GM23338 (cell line): ENCODE data around the gene GUCA2A.

Experiments
- CREB1 ChIP-seq: fragments of 250-450 bp; sonication (Bioruptor Pico); IDR thresholded peaks from 2 replicates; pipeline ENCODE4 v1.5.0; 2020; ENCODE audit warnings: low read depth, mild to moderate bottlenecking, moderate library complexity
- CTCF ChIP-seq, 2 experiments: fragments of 200-600 bp in 1 of 2; sonication (generic) in 1 of 2; conservative IDR thresholded peaks; 2 replicates each; pipeline versions ENCODE4 v1.5.1 to v1.6.1; 2016 to 2017; ENCODE audit warnings: antibody characterized with exemption in 2 of 2, low read depth in 2 of 2, mild to moderate bottlenecking in 2 of 2, moderate library complexity in 1 of 2
- EZH2 ChIP-seq: fragments of 200-600 bp; sonication (generic); IDR thresholded peaks from one replicate; pipeline ENCODE4 v1.8.0; 2017; ENCODE audit warnings: antibody characterized with exemption, mild to moderate bottlenecking, low read depth; ENCODE audit not compliant: unreplicated experiment
- EZH2phosphoT487 ChIP-seq: fragments of 200-600 bp; sonication (generic); IDR thresholded peaks from one replicate; pipeline ENCODE4 v1.8.1; 2018; ENCODE audit warnings: antibody characterized with exemption; ENCODE audit not compliant: unreplicated experiment
- NANOG ChIP-seq: IDR thresholded peaks from 2 replicates; pipeline ENCODE4 v1.6.1; 2016; ENCODE audit warnings: antibody characterized with exemption, borderline replicate concordance
- POLR2AphosphoS5 ChIP-seq: IDR thresholded peaks from 2 replicates; pipeline ENCODE4 v1.6.1; 2016; ENCODE audit warnings: antibody characterized with exemption, low read depth
- REST ChIP-seq: IDR thresholded peaks from one replicate; pipeline ENCODE4 v1.6.1; 2018; ENCODE audit warnings: antibody characterized with exemption; ENCODE audit not compliant: unreplicated experiment

- TF ChIP-seq CTCF (conservative IDR thresholded peaks at IDR 0.05; ENCODE audit: low read depth in 2 of 2) = no peak
- TF ChIP-seq EZH2 = no peak
- TF ChIP-seq REST = no peak
- TF ChIP-seq POLR2AphosphoS5 = no peak
- no peak for TF ChIP-seq CREB1 (CRISPR knock-in tag)
- no peak for TF ChIP-seq EZH2phosphoT487
- TF ChIP-seq NANOG = no peak
Measured at GRCh38 chr1:42175314-42176054, 10.9 kb upstream of the GUCA2A start.
